ENCODE data around the gene GALNTL6.

GALNTL6 gene

DNA sequence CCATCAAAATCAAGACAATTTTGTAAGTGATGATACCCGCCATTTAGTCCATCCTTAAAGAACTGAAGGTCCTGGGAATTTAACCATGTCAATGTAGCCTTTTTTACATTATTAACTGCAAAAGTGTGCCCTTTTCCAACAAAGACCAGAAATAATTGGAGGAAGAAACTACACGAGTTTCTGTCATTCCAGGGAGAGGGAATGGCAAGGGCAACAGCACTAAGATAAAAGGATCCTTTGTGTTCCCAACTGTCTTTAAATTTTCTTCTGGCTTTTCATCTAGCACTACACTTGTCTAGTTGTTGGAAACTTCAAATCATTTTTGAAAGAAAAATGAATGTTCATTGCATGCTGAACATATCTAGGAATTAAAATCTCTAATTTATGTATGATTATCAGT is 286.2 kb downstream of the GALNTL6 start:
- in situ Hi-C loops (cut with MboI; ENCODE audit: low sequenced_read_pairs): no loop called here

DNA sequence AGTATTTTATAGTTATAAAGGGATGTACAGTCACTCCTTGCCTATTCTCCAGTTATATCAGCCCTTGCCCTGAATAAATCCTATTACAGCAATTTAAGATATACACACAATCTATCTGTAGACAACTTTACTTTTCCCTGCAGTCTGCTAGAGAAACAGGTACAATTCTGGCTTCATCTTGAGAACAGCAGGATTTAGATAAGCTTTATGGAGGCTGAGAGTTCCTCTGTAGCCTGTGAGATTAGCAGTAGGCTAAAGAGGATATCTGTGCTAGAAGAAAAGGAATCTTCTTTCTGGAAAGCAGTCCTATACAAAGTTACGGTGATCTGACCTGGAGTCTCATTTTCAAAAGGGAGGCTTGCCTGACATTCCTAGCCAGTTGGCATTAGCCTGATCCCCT is 290.3 kb downstream of the GALNTL6 start:
- in situ Hi-C loops (cut with MboI; ENCODE audit: low sequenced_read_pairs): no loop called here

- in situ Hi-C loops (cut with MboI; ENCODE audit: low sequenced_read_pairs): no loop called here
Measured at GRCh38 chr4:172104539-172104938, 291.3 kb downstream of the GALNTL6 start.

- in situ Hi-C loops (cut with MboI; ENCODE audit: low sequenced_read_pairs): no loop called here
Measured at GRCh38 chr4:172105918-172106317, 292.7 kb downstream of the GALNTL6 start.

DNA sequence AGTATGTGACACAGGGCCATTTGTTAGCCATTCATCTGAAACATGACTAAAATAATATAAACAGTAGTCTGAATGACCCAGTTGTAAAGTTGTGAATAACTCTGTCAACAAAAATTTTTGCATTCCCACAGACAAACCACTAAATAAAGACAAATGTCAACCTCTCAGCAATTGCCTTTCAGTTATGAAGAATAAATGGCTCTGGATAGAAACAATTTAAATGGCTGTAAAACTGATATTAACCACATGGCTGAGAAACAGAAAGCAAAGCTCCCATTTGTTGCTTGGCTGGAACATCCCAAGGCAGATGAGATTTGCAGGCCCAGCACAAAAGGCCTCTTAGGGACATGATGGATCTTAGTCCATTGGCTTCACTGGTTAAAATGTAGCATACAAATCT is 296.3 kb downstream of the GALNTL6 start:
- in situ Hi-C loops (cut with MboI; ENCODE audit: low sequenced_read_pairs): no loop called here

GRCh38 chr4:172124656-172125308 is 311.6 kb downstream of the GALNTL6 start:
- in situ Hi-C loops (cut with MboI; ENCODE audit: low sequenced_read_pairs): no loop called here

DNA sequence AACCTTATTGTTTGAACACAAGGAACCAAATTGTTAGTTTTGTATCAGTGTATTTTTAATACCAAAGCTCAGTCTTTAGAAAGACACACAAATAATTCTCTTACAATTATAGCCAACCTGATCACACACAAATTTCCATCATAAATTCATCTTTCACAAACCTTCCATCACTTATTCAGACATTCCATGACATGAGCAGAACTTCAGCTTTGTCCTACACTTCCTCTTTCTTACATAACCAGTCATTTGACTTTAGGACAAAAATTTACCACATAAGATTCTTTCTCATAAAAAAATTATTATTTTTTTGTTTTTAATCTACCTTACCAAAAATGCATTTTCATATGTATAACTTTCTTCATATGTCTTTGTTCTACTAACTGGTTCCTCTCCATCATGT is 312.2 kb downstream of the GALNTL6 start:
- in situ Hi-C loops (cut with MboI; ENCODE audit: low sequenced_read_pairs): no loop called here

GRCh38 chr4:172127168-172127567 is 314.0 kb downstream of the GALNTL6 start:
- in situ Hi-C loops (cut with MboI; ENCODE audit: low sequenced_read_pairs): no loop called here

- in situ Hi-C loops (cut with MboI; ENCODE audit: low sequenced_read_pairs): no loop called here
Measured at GRCh38 chr4:172129593-172129992, 316.4 kb downstream of the GALNTL6 start.

DNA sequence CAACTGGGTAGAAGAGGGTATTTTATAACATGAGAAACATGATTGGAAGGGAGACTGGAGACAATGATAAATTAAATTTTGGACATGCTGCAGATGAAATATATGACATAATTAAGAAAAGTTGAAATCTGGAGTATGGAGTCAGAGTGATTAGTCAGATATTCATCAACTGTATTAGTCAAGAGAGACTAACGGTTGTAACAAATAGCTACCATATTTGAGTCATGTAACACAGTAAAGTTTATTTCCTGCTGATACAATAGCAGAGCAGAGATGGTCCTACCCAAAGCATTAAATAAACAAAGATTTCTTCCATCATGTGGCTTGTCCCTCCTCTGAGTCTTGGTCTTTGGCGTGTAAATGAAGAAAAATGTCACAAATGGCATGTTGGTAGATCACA is 321.3 kb downstream of the GALNTL6 start:
- in situ Hi-C loops (cut with MboI; ENCODE audit: low sequenced_read_pairs): no loop called here

- in situ Hi-C loops (cut with MboI; ENCODE audit: low sequenced_read_pairs): no loop called here
Measured at GRCh38 chr4:172141025-172141424, 327.8 kb downstream of the GALNTL6 start.

DNA sequence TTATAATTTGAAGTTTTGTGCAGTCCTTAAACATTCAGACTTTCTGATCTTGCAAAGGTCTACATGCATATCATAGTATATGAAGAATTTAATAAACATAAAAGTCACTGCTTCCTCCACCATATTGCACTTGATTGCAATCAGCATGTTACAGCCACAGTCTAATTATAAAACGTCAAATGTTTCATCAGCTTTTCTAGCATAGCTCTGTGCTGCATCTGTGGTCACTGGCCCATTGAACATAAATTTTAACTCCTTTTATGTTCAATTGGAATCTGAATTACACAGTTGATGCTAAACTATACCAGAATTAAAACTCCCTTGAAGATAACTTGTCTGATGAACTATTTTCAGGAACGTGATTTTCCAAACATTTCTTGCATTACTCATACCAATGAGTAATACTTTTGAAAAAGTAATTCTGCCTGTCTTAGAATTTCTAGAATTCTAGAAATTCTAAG is 329.1 kb downstream of the GALNTL6 start:
- in situ Hi-C loops (cut with MboI; ENCODE audit: low sequenced_read_pairs): no loop called here

- in situ Hi-C loops (cut with MboI; ENCODE audit: low sequenced_read_pairs): no loop called here
Measured at GRCh38 chr4:172143605-172144314, 330.6 kb downstream of the GALNTL6 start.

- in situ Hi-C loops (cut with MboI; ENCODE audit: low sequenced_read_pairs): no loop called here
Measured at GRCh38 chr4:172147687-172148086, 334.5 kb downstream of the GALNTL6 start.

GRCh38 chr4:172149329-172149728 is 336.1 kb downstream of the GALNTL6 start:
- in situ Hi-C loops (cut with MboI; ENCODE audit: low sequenced_read_pairs): no loop called here

DNA sequence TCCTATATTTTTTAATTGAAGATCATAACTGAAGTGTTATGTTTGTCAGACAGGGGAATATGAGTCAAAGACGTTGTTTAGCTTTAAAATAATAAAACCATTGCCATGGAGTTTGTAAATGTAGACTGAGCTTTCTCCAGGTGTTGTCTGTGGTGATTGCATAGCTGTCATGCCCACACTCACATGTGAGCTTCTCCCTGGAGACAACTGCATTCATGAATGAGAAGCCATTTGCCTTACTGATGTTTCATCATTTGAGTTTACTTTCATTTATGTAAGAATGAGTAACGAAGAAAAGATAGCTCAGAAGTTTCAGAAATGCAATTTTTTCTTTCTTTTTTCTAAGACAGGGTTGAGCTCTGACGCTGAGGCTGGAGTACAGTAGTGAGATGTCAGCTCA is 339.1 kb downstream of the GALNTL6 start:
- in situ Hi-C loops (cut with MboI; ENCODE audit: low sequenced_read_pairs): no loop called here

DNA sequence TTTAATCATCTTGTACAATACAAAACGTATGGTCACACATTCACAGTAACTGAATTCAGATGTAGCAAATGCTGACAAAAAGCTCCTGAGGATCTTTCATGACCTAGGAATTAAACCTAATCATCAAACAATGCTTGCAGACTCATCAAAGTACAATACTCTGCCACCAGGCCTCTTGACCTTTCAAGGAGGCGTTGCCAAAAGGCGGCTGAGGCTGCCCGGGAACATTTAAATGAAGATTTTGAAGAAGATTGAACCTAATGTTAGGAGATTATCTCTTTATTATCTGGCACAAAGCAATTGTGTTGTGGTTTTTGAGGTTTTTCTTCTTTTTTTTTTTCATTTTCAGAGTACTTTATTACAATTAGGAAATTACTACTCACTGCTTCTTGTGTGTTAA is 340.5 kb downstream of the GALNTL6 start:
- in situ Hi-C loops (cut with MboI; ENCODE audit: low sequenced_read_pairs): no loop called here

GRCh38 chr4:172155838-172156345 is 342.7 kb downstream of the GALNTL6 start:
- in situ Hi-C loops (cut with MboI; ENCODE audit: low sequenced_read_pairs): no loop called here

DNA sequence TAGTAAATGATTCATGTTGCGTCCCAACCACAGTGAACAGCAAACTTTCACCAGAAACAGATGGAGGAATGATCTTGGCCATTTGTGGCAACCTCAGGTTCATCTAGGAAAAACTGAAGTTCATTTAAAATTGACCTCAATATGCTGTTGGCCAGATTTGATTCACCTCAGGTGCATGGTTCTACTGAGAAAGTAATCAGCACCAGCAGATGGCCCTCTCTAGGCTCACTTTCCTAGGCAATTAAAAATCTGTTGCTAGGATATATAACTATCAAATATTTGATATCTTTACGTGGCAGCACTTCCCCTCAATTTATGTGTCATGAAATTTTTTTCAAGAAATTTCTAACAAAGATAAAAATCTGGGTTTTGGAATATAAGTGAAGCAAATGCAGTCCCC is 344.7 kb downstream of the GALNTL6 start:
- in situ Hi-C loops (cut with MboI; ENCODE audit: low sequenced_read_pairs): no loop called here

GRCh38 chr4:172163215-172163614 is 350.0 kb downstream of the GALNTL6 start:
- in situ Hi-C loops (cut with MboI; ENCODE audit: low sequenced_read_pairs): no loop called here

DNA sequence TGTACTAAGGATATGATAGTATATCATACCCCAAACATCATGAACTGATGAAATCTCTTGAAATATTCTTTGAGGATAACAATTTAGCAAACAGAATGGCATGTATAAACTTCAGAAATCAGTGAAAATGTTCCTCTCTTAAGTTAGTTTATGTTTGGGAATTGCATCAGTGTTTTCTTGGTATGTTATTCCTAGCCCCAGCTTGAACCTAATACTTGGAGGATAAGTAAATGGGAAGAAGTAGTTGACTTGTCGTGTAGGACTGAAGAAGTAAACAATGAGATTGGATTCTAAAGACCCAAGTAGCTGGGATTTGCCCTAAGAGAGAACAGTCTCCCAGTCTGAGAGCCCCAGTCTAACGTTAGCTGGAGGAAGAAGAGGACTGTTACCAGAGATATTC is 355.7 kb downstream of the GALNTL6 start:
- in situ Hi-C loops (cut with MboI; ENCODE audit: low sequenced_read_pairs): no loop called here

DNA sequence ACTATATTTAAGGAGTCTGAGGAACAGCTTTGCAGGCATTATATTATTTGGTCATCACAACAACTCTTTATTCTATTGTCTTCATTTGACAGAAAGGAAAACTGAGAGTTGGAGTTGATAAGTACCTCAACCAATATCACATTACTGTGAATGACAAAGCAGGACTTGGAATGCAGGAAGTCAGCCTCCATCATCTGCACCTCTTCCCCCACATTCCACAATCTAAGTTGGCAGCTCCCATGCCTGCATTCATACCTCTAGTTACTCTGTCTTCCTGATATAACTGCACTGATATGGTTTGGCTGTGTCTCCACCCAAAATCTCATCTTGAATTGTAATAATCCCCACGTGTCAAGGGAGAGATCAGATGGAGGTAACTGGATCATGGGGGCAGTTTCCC is 356.7 kb downstream of the GALNTL6 start:
- in situ Hi-C loops (cut with MboI; ENCODE audit: low sequenced_read_pairs): no loop called here
